Measurements from ENCODE around the gene CACNB4.

DNA sequence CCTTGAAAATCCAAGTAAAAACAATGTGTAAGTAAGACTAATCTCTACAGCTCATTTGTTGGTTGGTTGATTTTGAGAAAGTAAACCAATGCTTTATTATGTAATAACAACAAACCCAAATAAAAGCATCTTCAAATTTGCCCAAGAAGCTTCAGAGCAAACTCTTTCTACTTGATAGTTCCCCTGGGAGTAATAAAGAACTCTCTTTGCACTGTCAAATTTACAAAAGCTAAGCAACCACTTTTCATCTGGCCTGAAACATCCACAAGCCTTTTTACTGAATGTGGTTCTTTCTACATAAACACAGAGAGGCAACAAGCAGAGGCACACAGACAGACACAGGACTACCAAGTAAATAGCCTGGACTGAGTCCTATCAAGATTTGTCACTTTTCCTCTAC, 28.8 kb upstream of the CACNB4 start:
- TF ChIP-seq MEF2B (IDR thresholded peaks at IDR 0.05; ENCODE audit: partially characterized antibody, poor library complexity, severe bottlenecking) (no peak), JUNB (IDR thresholded peaks at IDR 0.05) (no peak), EP300 (IDR thresholded peaks at IDR 0.05; ENCODE audit: borderline replicate concordance in 1 of 2, control insufficient read depth in 1 of 2, low read depth in 2 of 2, low read length in 2 of 2) (no peak), E4F1 (IDR thresholded peaks at IDR 0.05; ENCODE audit: borderline replicate concordance, partially characterized antibody) (no peak), RAD51 (IDR thresholded peaks at IDR 0.05) (no peak), CTCF (IDR thresholded peaks at IDR 0.05 in 2 of 3, conservative IDR thresholded peaks at IDR 0.05 in 1 of 3; ENCODE audit: control insufficient read depth in 2 of 3, extremely low read depth in 1 of 3, insufficient read depth in 1 of 3, low read depth in 3 of 3, low read length in 3 of 3) (no peak), E2F4 (IDR thresholded peaks at IDR 0.05; ENCODE audit: low read depth, low read length) (no peak), RAD21 (IDR thresholded peaks at IDR 0.05; ENCODE audit: insufficient read depth, low read depth, low read length) (no peak), SREBF2 (IDR thresholded peaks at IDR 0.05; ENCODE audit: low read length) (no peak), JUND (IDR thresholded peaks at IDR 0.05; ENCODE audit: low read depth, low read length) (no peak), NR2C2 (IDR thresholded peaks at IDR 0.05; ENCODE audit: borderline replicate concordance, control insufficient read depth, insufficient read length, low read depth) (no peak), RFX5 (IDR thresholded peaks at IDR 0.05; ENCODE audit: low read depth, low read length) (no peak), SMAD1 (IDR thresholded peaks at IDR 0.05; ENCODE audit: low read depth, partially characterized antibody) (no peak)
- TF ChIP-seq, protein P1, sequence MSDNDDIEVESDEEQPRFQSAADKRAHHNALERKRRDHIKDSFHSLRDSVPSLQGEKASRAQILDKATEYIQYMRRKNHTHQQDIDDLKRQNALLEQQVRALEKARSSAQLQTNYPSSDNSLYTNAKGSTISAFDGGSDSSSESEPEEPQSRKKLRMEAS (IDR thresholded peaks at IDR 0.05; ENCODE audit: low read depth, low read length), result no peak
